ENCODE measurements around the gene AUTS2.

The AUTS2 gene

GRCh38 chr7:70630818-70631457 is 1032.7 kb downstream of the AUTS2 start:
- H3K4me3 ChIP-seq (ENCODE audit: low read depth, low read length) = no peak overlapping the region
- TF ChIP-seq CTCF (IDR thresholded peaks at IDR 0.05; ENCODE audit: low read depth, low read length, missing control alignments) = no peak
- DNase-seq (ENCODE audit: low read depth) = no peak

GRCh38 chr7:70631718-70632117 is 1033.4 kb downstream of the AUTS2 start:
- H3K4me3 ChIP-seq (ENCODE audit: low read depth, low read length) = no peak overlapping the region
- no peak for DNase-seq (ENCODE audit: low read depth)
- no peak for TF ChIP-seq CTCF (IDR thresholded peaks at IDR 0.05; ENCODE audit: low read depth, low read length, missing control alignments)

DNA sequence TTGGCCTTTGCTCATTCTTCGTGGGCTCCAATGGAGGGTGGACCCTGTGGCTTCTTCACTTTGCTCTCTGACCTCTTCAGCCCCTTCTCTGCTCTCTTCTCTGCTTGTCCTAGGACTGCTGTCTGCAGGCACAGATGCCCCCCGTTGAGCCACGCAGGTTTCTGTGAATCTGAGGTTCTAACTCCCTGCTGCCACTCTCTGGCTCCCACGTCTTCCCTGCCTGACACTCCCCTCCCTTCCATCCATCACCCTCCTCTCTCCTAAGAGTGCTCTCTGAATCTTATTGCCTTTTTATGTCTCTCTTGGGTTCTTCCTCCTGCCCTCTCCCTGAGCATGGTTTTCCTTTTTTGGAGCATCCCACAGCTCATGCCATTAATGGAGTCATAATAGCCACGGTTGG is 1034.1 kb downstream of the AUTS2 start:
- TF ChIP-seq CTCF (IDR thresholded peaks at IDR 0.05; ENCODE audit: low read depth, low read length, missing control alignments) = no peak
- H3K4me3 ChIP-seq (ENCODE audit: low read depth, low read length) = no peak overlapping the region

GRCh38 chr7:70634071-70634470 is 1035.8 kb downstream of the AUTS2 start:
- no peak for DNase-seq (ENCODE audit: low read depth)
- TF ChIP-seq CTCF (IDR thresholded peaks at IDR 0.05; ENCODE audit: low read depth, low read length, missing control alignments) = no peak
- no peak overlapping the region for H3K4me3 ChIP-seq (ENCODE audit: low read depth, low read length)

More for the DNA sequence above, 1034.1 kb downstream of the AUTS2 start:
- DNase-seq (ENCODE audit: low read depth) = no peak

DNA sequence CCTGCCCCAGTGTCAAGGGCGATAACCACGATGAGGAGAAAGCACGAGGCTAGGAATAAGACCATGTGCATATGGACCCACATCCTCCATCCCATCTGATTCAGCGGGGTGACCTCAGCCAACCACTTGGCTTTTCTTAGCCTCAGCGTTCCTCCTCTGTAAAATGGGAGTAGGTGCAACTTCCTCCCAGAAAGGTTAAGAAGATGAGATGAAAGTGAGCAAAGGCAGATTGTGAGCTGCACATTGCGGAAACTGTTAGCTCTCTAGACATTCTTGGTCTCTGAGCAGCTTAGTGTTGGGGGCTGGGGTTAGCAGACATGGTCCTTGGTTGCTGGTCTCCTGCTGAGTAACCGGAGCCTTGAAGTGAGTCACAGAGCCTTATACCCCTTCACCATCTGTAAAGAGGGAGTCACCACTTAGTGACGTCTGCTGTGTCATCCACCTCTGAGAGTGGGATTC is 1036.4 kb downstream of the AUTS2 start:
- no peak overlapping the region for H3K4me3 ChIP-seq (ENCODE audit: low read depth, low read length)
- DNase-seq (ENCODE audit: low read depth) = no peak
- no peak for TF ChIP-seq CTCF (IDR thresholded peaks at IDR 0.05; ENCODE audit: low read depth, low read length, missing control alignments)

- no peak for DNase-seq (ENCODE audit: low read depth)
- no peak overlapping the region for H3K4me3 ChIP-seq (ENCODE audit: low read depth, low read length)
- peak; percentile 3 for TF ChIP-seq CTCF (IDR thresholded peaks at IDR 0.05; ENCODE audit: low read depth, low read length, missing control alignments)
Measured at GRCh38 chr7:70635633-70636032, 1037.4 kb downstream of the AUTS2 start.

DNA sequence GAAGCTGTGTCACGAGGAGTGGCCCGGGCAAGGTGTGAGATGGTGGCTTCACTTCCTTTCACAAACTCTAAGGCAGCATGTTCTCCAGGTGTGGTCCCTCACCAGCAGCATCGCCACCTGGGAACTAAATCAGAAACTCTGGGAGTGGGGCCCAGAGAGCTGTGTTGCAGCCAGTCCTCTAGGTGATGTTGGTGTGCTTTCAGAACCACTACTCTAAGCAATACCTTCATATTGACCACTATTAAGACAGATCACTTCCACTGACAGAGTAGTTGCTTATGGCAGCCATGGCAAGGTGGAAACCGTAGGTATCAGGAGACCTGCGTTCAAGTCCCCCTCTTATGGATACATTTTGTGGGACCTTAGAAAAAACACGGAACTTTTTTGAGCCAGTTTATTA is 1037.9 kb downstream of the AUTS2 start:
- no peak for TF ChIP-seq CTCF (IDR thresholded peaks at IDR 0.05; ENCODE audit: low read depth, low read length, missing control alignments)
- H3K4me3 ChIP-seq (ENCODE audit: low read depth, low read length) = no peak overlapping the region
- no peak for DNase-seq (ENCODE audit: low read depth)

All from GM12864 (cell line).